GM18858 (cell line): ENCODE measurements around the gene SLC18A3.

Experiments
- ATAC-seq: cut with Tn5 transposase; IDR thresholded peaks from one replicate; pipeline ENCODE4 v1.9.1; 2021; ENCODE audit not compliant: unreplicated experiment

Gene SLC18A3

DNA sequence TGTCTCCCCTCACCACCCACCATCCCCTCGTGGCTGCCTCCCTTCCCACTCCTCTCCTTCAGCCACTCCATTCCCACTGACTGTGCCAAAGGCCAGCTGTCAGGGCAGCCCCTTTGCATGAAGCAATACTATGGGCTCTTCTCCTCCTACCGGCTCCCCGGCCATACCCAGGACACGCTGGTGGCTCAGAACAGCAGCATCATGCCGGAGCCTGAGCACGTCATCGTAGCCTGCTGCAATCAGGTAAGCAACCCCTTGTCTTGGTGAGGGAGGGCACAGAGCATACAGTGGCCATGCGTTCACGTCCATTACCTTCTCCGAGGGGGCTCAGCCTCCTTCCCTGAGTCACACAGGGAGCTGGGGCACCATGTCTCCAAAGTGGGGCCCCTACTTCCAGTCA is 15.3 kb downstream of the SLC18A3 start:
- ATAC-seq: no peak

DNA sequence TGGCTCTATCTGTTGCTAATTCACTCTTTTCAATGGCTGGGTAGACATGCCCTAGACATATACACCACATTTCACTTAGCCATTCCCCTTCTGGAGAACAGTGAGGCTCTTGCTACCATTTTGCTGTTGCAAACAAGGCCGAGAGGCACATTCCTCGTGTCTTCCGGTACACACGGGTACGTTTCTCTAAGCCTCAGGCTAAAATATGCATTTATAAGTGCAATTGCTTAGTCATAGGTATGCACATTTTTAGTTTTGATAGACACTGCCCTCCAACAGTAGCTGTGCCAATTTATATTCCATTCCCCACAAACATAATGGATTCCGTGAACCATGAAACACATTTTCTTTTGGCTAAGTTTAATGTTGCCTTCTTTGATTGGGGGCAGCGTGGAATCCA is 16.9 kb downstream of the SLC18A3 start:
- no peak for ATAC-seq

DNA sequence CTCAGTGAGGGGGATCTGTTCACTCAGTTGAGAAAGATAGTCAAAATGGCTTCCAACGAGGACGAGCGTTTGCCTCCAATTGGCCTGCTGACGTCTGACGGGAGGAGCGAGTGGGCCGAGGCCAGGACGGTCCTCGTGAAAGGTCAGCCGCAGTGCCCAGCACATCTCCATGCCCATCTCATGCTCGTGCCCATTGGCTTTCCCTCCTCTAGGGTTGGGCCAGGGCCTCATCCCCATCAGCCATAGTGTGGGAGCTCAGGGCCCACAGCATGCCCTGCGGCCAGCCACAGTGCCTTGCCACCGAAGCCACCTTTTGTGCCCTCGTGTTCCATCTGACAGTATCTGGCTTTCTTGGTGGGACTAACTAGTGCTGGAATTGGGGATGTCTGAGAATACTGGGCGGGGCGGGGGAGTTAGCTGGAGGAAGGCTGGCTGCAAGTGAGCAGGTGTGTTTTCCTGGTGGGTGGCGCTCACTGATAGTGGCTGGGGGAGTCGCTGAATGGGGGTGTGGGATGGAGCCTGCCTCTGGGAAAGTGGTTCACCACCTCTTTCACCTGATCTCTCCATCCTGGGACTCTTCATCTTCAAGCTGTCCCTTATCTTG is 17.6 kb downstream of the SLC18A3 start:
- ATAC-seq: no peak

DNA sequence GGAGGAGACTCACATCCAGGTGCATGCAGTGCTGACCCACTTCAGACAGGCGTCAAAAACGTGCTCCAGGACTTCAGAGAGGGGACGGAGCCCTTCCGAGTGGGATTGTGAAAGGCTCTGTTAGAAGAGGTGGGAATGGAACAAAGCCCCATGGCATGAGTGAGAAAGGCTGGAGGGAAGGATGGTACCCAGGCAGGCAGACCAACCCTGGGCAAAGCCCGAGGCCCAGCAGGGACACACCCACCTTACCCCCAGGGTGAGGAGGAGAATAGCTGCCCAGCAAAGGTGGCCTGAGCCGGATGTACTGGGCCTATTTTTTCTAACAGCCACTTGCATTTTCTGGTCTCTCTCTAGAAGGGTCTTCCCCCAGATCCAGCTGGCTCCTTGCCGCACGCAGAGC is 18.5 kb downstream of the SLC18A3 start:
- ATAC-seq: no peak

DNA sequence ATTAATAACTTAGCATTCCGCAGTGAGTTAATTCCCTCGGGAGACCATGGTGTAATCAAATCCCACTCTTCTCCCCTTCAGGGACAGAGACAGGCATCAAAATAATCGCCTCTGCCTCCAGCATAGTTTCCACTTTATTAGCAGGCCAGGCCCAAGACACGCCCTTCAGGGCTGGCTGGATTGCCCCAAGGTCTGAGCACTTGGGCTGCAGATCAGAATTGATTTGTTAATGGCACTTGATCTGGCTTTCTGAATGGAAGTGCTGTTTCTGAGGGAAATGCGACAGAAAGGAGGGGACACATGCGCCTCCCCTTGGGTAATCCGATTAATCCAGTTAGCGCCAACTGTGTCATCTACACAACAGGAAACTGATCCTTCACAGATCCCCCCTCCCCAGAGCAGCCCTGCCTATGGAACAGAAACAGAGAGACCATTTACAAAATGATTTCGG is 19.3 kb downstream of the SLC18A3 start:
- no peak for ATAC-seq

DNA sequence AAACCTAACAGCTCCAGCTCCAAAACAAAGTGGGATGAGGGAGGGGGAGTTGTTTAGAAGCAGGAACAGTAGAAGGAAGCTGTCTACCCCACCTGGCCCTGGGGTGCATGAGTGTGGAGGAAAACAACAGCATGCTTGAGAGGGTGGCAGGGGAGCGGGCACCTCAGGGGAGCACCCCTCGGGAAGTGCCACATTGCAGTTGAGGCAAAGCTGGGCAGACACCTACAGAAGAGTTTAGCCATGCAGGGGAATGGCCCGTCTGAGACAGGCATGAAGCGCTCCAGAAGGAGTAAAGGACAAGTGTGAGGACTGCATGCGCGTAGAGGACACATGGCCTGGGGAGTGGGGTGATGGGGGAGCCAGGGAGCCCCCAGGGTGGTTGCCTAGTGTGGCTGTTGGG is 21.9 kb downstream of the SLC18A3 start:
- ATAC-seq: no peak

DNA sequence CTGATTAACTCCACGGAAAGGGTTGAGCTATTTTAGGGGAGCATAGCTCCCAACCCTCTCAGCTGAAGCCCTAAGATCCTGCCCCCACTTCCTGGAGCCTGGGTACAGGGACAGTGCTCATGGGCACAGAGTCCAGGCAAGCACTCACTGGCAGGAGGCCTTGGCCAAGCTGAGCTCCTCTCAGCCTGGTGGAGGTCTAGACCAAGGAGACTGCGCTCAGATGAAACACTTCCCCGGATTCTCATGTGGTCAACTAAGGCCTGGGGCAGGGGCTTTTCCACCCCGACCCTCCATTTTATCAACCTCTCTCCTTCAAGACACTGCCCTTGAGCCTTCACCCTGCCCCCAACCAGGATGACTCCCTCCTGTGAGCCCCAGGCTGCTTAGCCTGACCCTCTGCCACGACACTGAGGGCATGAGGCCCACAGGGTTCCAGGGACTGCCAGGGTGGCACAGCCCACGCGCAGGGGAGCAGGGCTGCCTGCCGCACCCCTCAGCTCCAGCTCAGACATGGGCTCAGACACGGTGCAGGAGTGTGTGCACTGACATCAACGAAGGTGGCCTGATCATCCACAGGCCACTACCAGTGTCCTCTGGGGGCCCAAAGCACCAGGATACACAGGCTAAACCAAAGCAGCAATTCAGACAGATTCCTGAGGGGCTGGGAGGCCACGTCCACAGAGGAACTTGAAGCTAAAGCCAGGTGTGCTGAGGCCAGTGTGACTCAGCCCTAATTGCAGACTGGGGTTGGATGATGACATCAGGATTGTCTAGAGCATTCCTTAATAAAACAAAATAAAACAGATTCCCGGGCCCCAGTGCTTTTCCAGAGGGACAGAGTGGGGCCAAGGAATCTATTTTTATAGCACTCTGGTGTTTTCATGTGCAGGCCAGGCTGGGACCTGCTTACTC is 22.6 kb downstream of the SLC18A3 start:
- ATAC-seq: no peak

DNA sequence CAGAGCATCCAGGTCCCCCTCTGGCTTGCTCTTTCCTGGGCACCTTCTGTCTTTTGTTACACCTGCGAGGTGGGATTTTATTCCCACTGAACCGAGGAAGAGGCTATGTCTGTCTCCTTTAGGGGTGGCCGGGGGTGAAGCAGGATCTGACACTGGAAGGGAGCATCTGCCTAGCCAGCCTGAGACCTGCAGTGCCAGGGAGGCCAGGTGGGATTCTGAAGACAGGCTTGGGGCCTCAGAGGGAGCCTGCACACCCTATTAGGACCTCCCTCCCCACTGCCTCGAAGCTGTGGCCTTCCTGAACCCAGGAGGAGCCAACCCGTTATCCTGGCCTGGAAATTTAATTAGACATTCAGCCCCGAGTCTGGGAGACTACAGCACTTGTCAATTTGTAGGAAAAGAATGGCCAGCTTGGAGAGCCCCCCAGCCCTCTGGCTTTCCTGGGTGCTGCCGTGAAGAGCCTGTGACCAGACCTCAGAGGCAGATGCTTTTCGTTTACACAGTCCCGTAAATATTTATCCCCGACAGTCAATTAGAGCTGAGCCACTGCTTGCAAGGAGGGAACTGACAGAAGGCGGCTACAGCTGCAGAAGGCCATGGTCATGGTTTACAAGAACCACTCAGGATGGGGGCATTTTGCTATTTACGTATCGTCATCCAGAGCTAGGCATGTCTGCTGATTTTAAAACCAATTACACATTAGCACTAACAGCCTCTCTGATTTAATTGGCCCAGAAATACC is 23.4 kb downstream of the SLC18A3 start:
- no peak for ATAC-seq

DNA sequence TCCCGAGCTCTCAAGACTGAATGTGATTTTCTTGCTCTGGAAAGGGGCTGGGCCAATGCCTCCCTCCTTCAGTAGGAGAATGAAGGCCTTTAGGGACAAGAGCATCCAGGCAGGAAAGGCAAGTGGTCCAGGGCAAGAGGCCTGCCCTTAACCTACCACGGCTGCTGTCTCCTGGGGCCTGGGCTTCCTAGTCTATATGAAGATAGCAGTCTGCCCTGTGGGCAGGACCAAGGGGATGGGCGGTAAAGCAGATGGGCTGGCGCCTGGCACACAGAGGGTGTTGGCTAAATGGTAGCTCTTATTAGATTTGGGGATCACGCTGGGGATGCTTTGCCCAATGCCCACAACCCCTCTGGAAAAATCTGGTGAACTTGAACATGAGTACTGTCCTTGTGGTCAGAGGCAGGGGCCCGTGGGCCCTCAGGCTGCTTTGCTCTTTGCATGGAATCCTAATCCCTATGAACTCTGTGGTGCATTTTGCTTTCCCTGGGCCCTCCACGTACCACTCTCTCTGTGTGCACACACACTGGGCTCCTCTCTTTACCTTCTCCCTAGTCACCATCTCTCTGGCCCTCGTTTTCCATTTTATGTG is 24.1 kb downstream of the SLC18A3 start:
- ATAC-seq: no peak

DNA sequence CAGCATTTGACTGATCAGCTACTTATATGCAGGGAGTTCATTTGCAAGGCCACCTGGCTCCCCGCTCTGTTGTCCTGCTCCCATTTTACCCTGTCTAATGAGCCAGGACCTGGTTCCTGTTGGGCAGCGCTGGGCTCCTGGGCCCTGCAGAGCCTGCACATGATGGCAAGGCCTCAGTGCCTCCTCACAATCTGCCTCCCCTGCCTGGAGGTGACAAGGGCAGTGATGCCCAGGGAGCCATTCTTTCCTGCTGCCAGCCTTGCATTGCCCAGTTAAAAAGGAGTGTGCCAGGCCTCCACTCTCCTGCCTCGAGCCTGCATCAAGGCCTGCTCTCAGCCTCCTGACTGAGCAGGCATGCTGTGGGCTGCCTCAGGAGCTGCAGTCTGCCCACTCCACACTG is 32.2 kb downstream of the SLC18A3 start:
- ATAC-seq: no peak

DNA sequence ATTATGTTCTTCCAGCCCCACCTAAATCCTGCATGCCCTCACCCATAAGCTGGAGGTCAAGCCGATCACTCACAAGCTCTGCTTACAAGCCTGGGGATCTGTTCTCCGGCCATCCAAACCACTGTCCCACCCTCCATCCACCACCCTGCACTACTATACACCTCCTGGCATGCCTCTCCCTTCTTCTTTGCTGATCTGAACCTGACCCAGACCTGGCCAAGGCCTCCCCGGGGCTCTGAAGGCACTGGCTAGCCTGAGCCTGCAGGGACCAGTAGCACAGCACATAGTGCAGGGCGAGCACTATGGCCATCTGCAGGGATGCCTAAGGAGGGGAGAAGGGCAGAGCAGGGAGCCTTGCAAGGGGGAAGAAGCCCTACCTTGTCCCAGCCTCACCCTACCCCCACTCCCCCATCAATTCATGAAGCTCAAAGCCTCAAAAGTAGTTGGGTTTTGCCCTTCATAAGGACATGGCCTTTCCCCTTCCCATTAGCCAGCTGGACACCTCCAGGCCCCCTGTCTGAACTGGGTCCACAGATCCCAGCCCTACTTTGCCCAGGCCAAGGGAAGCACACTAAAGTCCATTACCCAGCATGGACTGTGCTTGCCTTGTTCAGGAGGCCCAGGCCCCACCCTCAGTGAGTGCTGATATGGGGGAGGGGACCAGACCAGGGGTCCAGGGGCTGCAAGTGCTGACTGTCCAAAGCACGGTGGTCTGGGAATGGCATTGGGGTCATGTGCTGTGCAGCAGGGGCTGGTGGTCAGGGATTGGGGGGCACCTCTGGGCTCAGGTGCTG is 33.3 kb downstream of the SLC18A3 start:
- ATAC-seq: no peak

DNA sequence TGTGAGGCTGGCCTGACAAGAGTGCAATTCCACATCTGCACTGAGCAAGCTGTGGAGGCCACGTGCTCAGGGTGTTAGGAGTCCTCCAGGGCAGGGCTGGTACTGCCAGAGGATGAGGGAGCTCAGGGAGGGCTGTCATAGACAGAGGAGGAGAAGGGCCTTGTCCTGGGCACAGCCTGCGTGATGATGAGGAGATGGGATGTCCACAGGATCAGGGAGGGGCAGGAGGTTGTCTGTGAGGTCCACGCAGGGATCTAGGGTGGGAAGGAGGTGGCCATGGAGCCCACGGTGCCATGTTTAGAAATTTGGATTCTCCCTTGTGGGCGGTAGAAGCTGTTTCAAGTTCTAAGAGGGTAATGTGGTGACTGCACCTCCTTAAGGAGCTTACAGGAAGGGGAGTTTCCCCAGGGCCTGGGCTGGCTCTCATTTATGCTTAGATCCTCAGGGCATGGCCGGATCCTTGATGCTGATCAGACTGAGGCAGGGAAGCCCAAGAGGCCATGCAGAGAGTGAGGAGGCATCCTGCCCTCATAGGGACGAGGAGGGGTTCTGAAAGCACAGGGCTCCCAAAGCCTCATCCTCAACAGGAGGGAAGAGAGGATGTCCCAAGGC is 34.0 kb downstream of the SLC18A3 start:
- ATAC-seq: no peak

DNA sequence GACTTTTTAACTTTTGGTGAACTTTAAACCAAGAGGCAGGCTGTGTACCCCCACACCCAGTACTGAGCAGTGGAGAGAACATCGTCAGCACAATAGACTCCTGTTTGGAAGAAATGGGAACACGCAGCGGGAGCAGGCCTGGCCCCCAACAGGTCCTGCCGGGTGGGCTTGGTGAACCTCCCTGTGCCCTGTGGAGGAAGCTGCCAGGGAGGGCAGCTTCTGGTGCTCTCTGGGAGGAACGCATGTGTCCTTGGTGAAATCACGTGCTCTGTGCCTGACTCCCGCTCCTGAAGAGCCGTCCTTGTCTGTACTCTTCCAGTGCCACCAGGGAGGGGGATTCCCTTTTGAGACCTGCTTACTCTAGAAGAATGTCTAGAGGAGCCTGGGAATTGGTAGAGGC is 35.3 kb downstream of the SLC18A3 start:
- no peak for ATAC-seq

DNA sequence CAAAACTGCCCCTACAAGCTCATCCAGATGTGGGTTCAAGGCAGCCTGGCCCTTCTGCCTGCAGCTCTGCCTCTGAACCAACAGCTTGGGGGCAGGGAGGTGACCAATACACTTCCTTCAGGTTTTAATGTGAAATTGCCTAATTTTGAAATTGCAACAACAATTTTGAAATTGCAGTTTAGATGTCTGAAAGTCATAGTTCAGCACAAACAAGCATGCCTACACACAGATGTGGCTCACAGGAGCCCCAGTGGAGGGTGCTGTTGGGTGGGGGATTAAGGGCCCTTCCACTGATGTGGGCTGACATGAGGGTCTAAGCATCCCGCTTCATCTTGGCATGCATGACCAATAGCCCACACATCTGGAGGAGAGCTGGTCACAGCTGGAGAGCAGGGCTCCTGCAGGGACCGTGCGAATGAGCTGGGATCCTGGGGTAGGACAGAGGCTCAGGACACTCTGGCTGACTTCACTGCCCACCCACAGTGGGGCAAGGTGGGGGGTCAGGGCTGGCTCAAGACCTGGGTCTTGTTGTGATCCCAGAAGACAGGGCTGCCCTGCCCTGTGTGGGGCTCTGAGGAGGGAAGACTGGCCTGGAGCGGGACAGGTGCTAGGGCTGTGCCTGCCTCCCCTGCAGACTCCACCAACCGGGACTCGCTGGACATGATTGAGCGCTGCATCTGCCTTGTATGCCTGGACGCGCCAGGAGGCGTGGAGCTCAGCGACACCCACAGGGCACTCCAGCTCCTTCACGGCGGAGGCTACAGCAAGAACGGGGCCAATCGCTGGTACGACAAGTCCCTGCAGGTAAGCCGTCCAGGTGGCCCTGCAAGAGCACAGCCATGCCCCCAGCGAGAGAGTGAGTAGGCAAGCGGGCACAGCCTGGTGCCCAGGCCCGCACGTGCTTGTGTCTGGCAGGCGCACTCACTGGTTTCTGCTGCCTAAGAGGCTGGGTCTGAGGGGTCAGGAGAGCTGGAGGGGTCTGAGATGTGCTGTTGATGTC is 36.1 kb downstream of the SLC18A3 start:
- no peak for ATAC-seq

DNA sequence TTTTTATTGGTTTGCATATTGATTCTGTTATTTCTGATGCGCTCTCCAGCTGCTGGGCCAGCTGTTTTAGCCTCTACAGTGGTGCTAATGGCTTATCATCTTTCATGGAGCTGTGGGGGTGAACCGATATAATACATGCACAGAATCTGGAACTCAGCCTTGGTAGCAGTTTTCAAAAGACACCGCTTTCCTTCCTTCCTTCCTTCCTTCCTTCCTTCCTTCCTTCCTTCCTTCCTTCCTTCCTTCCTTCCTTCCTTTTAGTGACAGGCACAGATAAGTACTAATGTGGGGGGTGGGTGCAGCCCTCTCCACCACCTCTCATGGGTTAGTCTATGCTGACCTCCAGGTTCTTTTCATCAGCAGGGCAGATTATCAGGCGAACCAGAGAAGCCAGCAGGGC is 37.4 kb downstream of the SLC18A3 start:
- no peak for ATAC-seq

DNA sequence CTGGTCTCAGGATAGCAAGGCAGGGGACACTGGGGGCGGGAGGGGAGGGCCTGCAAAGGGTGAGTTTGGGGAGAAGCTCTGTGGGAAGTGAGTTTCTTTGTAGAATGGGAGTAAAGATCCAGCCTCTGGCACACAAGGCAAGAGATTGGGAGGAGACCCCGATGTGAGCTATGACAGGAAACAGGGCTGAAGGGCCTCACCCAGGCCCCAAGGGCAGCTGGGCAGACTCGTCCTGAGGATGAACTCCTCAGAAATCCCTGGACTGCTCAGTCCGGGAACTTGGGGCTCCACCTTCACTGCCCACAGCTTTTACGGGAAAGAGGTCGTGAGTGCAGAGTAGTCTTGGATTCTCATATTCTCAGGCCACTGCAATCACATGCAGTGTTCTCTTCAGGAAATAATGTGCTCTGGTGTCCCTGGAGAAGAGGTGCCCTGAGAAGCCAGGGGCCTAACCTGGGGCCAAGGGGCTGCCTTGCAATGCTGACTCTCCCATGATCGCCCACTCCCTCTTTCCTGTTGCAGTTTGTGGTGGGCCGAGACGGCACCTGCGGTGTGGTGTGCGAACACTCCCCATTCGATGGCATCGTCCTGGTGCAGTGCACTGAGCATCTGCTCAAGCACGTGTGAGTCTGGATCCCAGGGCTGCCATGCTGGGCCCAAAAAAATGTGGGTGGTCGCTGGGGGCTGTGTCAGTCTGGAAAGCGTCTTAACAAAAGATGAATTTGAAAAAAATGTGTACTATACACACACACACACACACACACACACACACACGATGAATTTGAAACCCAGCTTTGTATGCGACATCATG is 38.1 kb downstream of the SLC18A3 start:
- no peak for ATAC-seq

DNA sequence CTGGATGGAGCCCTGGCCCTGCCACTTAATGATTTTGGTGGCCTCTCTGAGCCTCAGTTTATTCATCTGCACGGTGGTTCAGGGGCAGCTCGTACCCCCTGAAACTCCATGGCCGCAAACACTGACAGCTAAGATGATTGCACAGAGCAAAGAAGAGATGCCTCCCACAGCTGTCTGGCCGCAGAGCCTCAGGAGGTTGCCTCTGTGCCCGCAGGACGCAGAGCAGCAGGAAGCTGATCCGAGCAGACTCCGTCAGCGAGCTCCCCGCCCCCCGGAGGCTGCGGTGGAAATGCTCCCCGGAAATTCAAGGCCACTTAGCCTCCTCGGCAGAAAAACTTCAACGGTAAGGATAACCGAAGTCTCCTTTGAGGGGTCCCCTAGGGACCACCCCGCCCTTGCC is 39.2 kb downstream of the SLC18A3 start:
- no peak for ATAC-seq
